ENCODE results near the gene KRT23.

The KRT23 gene

GRCh38 chr17:40910441-40910841 lies 27.0 kb downstream of the KRT23 start:
- H3K9me3 ChIP-seq (ENCODE audit: insufficient read depth, low read depth, low read length), result no peaks in the 10 kb centered on the region
- peak overlapping the region; percentile 20; the same call in 1 of the 2 replicates for H2AFZ ChIP-seq (ENCODE audit: low read length)
- H4K20me1 ChIP-seq (ENCODE audit: insufficient read depth, low read length, poor library complexity, severe bottlenecking), result no peaks in the 10 kb centered on the region
- H3K36me3 ChIP-seq (ENCODE audit: insufficient read depth, low read length), result no peaks in the 10 kb centered on the region
- no peak overlapping the region for H3K4me3 ChIP-seq (ENCODE audit: low read length, poor library complexity, severe bottlenecking)
- no peaks in the 10 kb centered on the region for H3K27me3 ChIP-seq (ENCODE audit: insufficient read depth, low read length, poor library complexity, severe bottlenecking)
- H3K9me2 ChIP-seq (replicated peaks; ENCODE audit: low read depth, low read length), result no peaks in the 10 kb centered on the region
- no peaks in the 10 kb centered on the region for H3F3A ChIP-seq (ENCODE audit: low read depth)
- TF ChIP-seq, protein P1, sequence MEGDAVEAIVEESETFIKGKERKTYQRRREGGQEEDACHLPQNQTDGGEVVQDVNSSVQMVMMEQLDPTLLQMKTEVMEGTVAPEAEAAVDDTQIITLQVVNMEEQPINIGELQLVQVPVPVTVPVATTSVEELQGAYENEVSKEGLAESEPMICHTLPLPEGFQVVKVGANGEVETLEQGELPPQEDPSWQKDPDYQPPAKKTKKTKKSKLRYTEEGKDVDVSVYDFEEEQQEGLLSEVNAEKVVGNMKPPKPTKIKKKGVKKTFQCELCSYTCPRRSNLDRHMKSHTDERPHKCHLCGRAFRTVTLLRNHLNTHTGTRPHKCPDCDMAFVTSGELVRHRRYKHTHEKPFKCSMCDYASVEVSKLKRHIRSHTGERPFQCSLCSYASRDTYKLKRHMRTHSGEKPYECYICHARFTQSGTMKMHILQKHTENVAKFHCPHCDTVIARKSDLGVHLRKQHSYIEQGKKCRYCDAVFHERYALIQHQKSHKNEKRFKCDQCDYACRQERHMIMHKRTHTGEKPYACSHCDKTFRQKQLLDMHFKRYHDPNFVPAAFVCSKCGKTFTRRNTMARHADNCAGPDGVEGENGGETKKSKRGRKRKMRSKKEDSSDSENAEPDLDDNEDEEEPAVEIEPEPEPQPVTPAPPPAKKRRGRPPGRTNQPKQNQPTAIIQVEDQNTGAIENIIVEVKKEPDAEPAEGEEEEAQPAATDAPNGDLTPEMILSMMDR (conservative IDR thresholded peaks at IDR 0.05; ENCODE audit: low read length), result no peak
- TF ChIP-seq EZH2phosphoT487 (IDR thresholded peaks at IDR 0.05; ENCODE audit: borderline replicate concordance), result no peak
- no peak overlapping the region for H3K9ac ChIP-seq (ENCODE audit: low read depth, low read length, poor library complexity, severe bottlenecking)
- H3K4me1 ChIP-seq (ENCODE audit: insufficient read depth, low read length, poor library complexity, severe bottlenecking), result no peaks in the 10 kb centered on the region
- no peaks in the 10 kb centered on the region for H3K79me2 ChIP-seq (ENCODE audit: insufficient read depth, low read length)
- no peak overlapping the region for H3K4me2 ChIP-seq (ENCODE audit: low read depth, low read length, poor library complexity, severe bottlenecking)

DNA sequence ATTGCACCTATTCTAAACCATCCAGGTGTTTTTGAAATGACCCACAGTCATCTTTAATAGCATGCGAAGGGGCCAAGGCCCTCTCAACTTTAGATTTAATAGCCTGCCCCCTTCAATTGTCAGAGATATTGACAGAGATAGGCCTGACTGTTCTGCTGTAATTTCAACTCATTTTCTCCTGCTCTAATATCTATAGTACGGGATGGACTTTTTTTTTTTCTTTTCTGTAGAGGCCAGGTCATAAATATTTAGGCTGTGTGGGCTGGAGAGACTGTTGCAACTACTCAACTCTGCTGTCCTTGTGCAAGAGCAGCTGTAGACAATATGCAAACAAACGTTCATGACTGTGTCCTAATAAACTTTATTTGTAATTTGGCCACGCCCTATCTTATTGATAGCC lies 27.7 kb downstream of the KRT23 start:
- no peak overlapping the region for H2AFZ ChIP-seq (ENCODE audit: low read length)
- H3K9me2 ChIP-seq (replicated peaks; ENCODE audit: low read depth, low read length), result no peaks in the 10 kb centered on the region
- H3F3A ChIP-seq (ENCODE audit: low read depth), result no peaks in the 10 kb centered on the region
- H3K79me2 ChIP-seq (ENCODE audit: insufficient read depth, low read length), result no peaks in the 10 kb centered on the region
- no peaks in the 10 kb centered on the region for H3K36me3 ChIP-seq (ENCODE audit: insufficient read depth, low read length)
- no peak overlapping the region for H3K4me2 ChIP-seq (ENCODE audit: low read depth, low read length, poor library complexity, severe bottlenecking)
- no peaks in the 10 kb centered on the region for H3K4me1 ChIP-seq (ENCODE audit: insufficient read depth, low read length, poor library complexity, severe bottlenecking)
- H3K27me3 ChIP-seq (ENCODE audit: insufficient read depth, low read length, poor library complexity, severe bottlenecking), result no peaks in the 10 kb centered on the region
- no peaks in the 10 kb centered on the region for H4K20me1 ChIP-seq (ENCODE audit: insufficient read depth, low read length, poor library complexity, severe bottlenecking)
- no peaks in the 10 kb centered on the region for H3K9me3 ChIP-seq (ENCODE audit: insufficient read depth, low read depth, low read length)
- H3K9ac ChIP-seq (ENCODE audit: low read depth, low read length, poor library complexity, severe bottlenecking), result no peak overlapping the region
- H3K4me3 ChIP-seq (ENCODE audit: low read length, poor library complexity, severe bottlenecking), result no peak overlapping the region
- TF ChIP-seq, protein P1 (conservative IDR thresholded peaks at IDR 0.05; ENCODE audit: low read length), result no peak
- TF ChIP-seq EZH2phosphoT487 (IDR thresholded peaks at IDR 0.05; ENCODE audit: borderline replicate concordance), result no peak

DNA sequence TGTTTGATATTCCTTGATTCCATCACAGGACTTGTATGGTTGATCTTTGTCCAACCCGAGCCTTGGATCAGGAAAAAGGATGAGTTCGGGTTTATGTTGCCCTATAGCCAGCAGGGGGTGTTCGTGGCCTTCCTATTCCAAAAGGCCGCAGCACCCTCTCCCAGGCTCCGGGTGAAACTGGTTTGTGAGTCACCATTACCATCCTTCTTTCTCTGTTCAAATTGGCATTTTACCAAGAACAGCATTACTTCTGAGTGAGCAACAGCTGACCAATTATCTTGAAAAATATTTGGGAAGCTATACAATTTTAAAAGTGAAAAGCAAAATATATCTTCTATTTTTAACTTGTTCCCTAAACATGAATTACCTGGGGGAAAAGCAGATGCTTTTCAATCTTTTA lies 28.1 kb downstream of the KRT23 start:
- Histone ChIP-seq H3K9me2 (replicated peaks; ENCODE audit: low read depth, low read length) (no peaks in the 10 kb centered on the region), H2AFZ (ENCODE audit: low read length) (no peak overlapping the region), H3K9ac (ENCODE audit: low read depth, low read length, poor library complexity, severe bottlenecking) (no peak overlapping the region), H4K20me1 (ENCODE audit: insufficient read depth, low read length, poor library complexity, severe bottlenecking) (no peaks in the 10 kb centered on the region), H3K36me3 (ENCODE audit: insufficient read depth, low read length) (no peaks in the 10 kb centered on the region), H3K4me2 (ENCODE audit: low read depth, low read length, poor library complexity, severe bottlenecking) (no peak overlapping the region), H3K9me3 (ENCODE audit: insufficient read depth, low read depth, low read length) (no peaks in the 10 kb centered on the region), H3K27me3 (ENCODE audit: insufficient read depth, low read length, poor library complexity, severe bottlenecking) (no peaks in the 10 kb centered on the region), H3K4me1 (ENCODE audit: insufficient read depth, low read length, poor library complexity, severe bottlenecking) (no peaks in the 10 kb centered on the region), H3F3A (ENCODE audit: low read depth) (no peaks in the 10 kb centered on the region), H3K79me2 (ENCODE audit: insufficient read depth, low read length) (no peaks in the 10 kb centered on the region), H3K4me3 (ENCODE audit: low read length, poor library complexity, severe bottlenecking) (no peak overlapping the region)
- no peak for TF ChIP-seq EZH2phosphoT487 (IDR thresholded peaks at IDR 0.05; ENCODE audit: borderline replicate concordance)
- TF ChIP-seq, protein P1 (conservative IDR thresholded peaks at IDR 0.05; ENCODE audit: low read length), result peak; percentile 91
